CD1c-positive myeloid dendritic cell (primary cell): ENCODE results near the gene LTBP2.

ENCODE experiments used
- DNase-seq: peaks from one replicate; pipeline ENCODE4 v3.0.0-alpha.2; 2016; ENCODE audit errors: extremely low spot score

Gene LTBP2

DNA sequence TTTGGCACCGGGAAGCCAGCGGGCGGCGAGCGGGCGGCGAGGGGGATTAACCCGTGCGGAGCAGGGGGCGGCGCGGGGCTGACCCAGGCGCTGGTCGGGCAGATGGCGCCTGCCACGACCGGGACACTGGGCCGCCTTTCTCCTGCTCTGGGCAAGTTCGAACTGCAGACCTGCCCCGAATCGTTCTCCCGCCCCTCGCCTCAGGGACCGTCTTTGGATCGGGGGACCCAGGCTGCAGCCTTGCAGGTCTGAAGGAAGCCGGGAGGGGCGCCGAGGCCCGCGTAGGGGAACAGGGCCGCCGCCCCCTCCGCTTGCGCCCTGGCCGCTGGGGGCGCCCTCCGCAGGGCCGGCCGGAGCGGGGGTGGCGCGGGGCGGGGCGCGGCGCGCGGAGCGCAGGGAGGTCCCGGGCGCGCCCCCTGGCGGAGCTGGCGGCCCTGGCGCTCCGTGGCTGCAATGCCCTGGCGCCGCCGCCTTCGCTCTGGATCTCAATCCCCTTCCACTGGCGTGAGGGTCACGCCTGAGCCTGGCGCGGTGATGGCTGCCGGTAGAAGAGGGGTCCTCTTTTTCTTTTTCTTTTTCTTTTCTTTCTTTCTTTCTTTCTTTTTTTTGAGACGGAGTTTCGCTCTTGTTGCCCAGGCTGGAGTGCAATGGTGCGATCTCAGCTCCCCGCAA lies 449 bp upstream of the LTBP2 start:
- DNase-seq, result peak; percentile 93

DNA sequence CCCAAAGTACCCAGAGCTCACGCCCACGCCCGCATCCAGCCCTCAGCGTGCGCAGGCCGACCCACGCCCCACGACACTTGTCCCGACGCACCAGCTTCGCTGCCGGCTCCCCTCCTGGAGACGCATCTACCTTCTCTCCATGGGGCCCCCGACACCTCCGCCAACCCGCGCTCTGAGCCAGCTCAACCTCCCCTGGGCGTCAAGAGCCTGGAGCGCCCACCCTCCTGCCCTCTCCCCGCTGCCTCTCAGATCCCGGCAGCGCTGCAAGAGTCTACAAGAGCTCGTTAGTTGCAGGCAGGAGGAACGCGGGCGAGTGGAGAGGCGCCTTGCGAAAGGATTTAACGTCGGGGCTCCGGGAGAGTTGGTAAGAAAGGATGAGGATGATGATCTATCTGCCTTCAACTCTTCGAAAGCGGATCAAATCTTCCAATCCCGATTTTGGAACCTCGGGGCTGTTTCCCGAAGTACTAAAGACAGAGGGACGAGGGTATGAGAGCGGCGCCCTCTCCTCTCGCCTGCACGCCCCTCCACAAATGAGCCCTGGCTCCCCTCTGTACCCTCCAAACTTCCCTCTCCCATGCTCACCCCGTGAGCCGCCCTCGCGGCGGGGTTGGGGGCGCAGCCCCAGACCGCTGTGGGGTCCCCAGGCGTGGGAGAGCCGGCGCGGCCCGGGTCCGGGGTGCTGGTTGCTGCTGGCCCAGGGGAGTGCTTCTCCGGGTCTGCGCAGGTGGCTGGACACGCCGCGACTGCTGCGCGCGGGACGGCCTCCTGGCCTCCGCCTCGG lies 979 bp downstream of the LTBP2 start:
- DNase-seq, result no peak

DNA sequence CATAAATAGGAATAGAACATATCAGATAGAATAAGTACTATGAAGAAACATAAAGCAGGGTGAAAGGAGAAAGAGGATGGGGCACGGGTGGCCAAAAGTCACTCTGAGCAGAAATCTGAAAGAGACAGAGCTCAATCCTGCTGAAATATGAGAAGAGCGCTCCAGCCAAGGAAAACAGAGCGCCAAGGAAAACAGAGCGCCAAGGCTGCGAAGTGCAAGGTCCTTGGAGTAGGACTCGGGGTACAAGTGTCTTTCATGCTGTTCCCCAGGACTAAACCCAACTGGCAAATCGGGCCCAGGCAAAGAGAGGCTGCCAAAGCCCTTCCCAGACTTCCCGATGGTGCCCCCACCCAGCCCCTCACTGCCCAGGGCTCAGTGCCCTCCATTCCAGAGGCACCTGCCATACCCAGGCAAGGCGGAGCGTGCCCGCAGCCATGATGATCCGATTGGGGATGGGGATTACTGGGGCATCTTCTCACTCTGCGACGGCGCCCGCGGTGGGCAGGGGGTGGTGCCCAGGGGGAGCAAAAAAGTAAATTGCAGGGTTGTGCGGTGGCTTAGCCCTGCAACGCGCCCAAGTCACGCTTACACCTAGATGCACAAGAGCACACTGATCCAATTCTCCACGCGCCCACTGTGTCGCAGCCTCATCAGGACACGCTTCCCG lies 1.7 kb downstream of the LTBP2 start:
- no peak for DNase-seq

DNA sequence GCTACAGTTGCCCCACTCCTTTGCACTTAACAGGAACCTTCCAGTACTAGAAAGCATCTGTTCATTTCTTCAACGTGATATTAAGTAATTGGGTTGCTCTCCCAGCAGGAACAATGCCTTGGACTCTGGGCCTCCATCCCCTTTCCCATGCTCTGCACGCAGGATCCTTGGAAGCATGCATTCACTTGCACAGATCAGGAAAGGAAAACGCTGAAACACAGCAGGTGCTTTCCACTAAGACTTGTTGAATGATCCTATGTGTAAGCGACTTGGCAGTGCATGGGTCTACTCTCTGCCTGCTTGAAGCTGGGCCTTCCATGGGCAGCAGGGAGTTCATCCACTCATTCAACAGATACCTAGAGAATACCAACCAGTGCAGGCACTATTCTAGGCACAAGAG lies 2.3 kb downstream of the LTBP2 start:
- no peak for DNase-seq

DNA sequence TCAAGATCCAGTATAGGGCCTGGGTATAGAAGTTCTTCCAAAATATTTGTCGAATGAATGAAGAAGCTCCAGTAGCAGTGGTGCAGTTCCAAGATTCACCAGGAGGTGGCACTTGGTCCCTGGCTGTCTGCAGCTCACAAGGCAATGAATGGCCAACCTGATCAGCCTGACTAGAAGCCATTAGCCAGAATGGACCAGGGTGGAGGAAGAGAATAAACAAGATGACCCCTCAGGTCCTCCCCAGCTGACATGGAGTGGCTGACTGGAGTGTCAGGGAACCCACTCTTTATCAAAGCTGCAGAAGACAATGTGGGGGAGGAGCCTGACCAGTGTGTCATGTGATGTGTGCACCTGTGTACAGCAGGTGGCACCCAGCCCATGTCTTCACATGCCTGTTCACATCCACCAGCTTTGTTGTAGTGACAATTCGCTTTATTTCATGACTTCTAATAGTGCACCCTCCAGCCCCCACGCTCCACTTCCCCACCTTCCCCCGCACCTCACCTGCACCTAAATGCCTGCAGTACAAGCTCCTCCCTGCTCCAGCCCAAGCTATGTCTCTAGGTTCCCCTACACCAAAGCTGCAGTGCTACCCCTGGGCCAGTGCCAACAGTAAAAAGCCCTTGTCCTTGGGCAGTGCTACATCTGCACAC lies 3.0 kb downstream of the LTBP2 start:
- DNase-seq, result peak; percentile 87

DNA sequence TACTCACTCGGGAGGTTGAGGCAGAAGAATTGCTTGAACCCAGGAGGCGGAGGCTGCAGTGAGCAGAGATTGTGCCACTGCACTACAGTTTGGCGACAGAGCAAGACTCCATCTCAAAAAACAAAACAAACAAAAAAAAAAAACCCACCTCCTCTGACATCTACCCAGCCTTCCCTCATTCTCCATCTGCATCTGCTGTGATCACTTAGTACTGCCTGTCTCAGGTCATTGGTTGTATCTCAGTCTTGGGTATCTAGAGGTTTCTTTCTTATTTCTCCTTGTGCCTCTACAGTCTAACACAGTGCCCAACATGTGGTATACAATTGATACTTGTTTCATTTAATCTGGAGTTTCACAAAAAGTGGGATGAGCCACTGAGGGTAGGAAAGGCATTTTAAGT lies 5.3 kb downstream of the LTBP2 start:
- DNase-seq, result no peak

DNA sequence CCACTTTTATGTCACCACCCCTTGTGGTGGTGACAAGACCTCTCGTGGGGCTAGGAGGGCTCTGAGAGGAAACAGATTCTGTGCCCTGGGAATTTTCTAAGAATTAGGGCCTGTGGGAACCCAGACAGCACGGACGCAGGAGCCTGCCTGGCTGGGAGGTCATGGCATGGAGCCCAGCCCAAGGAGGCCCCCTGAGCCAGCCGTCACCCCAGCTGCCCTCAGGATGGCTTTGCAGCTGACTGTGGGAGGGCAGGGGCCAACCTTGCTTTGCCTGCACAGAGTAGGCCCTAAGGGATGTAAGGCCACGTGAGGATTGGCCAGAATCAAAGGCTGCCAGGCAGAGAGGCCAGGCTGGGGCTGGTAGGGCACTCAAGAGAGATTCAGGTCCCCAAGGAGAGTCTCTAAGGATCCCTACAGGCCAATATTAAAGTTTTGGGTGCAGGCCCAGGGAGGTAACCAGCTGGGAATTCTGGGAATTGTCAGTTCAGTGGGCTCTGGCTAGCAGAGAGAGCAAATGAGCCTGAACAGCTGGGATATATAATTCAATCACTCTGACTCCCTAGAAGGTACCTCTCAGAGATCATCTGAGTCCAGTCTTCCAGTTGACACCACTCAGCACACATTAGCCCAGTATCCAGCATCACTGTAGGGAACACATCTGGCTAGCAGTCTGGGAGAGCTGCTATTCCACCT lies 6.4 kb downstream of the LTBP2 start:
- no peak for DNase-seq

DNA sequence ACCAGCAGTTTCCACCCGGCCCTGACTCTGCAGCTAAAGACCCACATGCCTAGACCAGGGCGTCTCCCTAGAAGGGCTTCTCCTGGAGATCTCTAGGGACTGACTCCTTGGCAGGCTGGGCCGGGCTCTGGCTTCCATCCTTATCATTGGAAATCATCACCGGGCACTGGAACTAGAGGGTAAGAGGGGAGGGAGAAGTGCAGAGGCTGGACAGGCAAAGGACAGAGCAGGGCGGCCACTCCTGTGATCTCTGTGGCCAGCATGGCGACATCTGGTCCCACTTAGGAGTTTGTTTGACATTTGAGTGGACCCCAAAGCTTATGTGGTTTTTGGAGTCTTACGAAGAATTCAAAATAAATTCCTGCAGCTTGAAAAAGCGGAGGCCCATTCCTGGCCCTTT lies 7.1 kb downstream of the LTBP2 start:
- DNase-seq, result no peak

DNA sequence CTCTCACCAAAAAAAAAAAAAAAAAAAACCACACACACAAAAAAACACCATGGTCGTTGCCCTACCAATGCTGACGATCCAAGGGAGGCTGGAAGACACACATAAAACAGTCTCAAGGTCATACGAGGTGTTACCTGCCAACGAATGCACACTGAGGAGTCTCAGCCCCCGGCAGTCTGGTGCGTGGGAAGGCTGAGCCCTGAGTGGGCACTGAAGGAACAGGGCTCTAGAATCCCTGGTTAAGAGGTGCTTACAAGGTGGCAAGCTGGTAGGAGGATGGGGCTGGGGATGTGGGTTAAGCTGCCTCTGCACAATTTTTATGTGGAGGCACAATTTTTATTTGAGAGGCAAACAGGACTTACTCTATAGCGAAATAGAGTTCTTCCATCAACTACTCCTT lies 7.9 kb downstream of the LTBP2 start:
- DNase-seq, result no peak

DNA sequence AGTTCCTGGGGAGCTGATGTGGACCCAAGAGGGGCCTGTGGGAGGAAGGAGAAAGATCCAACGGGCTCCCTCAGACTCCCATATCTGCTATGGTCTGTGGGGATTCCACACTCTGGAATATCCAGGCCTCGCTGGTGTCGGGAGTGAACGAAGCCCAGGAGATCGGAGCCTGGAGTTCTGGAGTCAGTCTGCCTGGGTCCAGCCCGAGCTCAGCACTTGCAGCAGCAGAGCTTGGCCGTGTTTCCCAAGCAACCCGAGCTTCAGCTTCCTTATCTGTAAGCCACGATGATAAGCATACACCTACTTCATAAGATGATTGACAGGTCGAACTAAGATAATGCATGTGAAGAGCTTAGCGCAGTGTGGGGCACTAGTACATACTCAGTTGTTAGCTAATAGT lies 10.1 kb downstream of the LTBP2 start:
- DNase-seq, result no peak

DNA sequence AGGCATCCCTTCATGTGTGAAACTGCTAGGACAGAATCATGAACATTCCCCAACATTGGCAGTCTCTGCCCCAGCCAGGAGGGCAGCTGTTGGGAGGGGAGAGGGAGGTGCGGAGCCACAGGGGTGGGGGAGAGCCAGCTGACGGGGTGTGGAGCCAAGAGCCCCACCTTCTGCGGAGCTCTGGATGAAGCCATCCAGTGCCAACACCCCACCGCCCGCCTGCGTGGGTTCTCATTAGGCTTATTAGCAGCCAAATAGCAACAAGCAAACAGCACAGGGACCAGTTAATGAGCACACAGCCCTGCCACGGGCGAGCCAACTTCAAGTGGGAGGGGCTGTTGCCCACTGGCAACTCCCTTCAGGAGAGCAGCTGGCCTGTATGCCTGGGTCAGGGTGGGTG lies 12.1 kb downstream of the LTBP2 start:
- DNase-seq, result no peak

DNA sequence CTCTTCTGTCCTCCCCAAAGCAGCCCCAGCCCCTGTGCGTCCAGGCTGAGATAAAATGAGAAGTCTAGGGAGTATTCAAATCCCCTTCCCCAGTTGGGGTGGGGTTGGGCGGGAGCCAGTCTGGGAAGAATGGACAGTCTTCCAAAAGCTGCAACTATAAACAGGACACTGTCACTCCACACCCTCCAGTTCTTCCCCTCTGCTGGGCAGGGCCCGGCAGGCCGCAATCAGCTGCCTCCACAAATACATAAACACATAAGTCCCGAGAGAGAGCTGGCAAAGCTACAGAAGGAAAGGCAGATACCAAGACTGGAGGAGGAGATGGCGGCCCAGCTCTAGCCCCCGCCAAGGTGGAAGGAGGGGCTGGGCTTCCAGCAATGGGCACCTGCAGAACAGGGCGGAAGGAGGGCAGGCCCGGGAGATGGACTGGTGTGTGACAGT lies 12.7 kb downstream of the LTBP2 start:
- no peak for DNase-seq

DNA sequence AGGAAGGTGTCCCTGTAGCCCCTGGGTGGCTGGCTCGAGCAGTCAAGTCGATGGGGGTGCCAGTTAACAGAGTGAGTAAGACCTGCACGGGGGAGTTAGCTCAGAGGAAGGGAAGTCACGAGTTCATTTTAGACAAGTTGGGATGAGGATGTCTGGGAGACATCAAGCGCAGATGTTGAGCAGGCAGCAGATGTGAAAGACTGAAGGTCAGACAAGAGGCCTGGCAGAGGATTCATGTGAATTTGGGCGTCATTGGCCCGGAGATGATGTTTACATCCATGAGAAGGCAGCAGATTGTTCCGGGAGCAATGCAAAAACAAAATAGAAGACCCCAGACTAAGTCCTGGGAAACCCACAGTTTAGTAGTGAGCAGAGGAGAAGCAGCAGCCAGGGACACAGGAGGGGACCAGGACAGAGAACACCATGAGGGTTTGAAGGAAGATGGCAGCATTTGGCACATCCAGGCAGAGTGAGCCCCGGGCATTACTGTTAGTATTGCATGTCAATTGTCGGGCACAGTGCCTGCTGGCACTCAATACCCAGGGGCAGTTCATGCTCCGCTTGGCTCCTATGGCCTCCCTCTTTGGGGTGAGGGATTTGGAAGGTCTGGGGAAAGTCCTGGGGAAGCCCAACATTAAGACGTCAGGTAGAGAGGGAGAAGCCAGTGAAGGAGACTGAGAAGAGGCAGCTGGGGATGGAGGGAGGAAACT lies 15.1 kb downstream of the LTBP2 start:
- no peak for DNase-seq

DNA sequence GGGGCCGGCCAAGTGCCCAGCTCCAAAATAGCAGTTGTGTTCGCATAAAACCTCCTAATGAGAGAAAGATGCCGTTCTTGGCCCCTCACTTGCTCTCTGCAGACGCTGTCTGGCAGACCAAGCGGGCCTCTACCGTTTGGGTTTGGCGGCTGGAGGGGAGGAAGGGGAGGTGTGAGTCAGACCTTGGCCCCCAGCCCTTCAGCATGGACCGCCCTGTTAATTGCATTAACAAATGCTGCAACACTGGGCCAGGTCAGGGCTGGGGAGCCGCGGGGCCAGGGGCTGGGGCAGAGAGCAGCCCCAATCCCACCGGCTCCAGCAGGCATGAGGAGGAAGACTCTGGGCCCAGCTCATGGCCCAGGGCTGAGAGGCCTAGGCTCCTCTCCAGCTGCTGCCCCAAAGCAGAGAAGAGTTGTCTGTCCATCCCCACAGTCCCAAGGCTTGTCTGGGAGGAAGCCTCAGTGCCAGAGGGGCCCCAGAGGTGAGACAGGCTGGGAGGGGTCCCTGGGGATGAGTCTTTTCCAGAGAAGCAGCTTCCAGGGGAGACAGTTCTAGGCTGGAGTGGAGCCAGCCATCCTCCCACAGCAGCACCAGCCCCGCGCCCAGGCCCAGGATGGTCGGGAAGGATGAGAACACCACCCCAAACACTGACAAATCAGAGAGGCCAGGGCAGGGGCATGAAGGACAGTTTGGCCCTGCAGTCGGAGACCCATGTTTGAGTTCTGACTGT lies 16.9 kb downstream of the LTBP2 start:
- no peak for DNase-seq

DNA sequence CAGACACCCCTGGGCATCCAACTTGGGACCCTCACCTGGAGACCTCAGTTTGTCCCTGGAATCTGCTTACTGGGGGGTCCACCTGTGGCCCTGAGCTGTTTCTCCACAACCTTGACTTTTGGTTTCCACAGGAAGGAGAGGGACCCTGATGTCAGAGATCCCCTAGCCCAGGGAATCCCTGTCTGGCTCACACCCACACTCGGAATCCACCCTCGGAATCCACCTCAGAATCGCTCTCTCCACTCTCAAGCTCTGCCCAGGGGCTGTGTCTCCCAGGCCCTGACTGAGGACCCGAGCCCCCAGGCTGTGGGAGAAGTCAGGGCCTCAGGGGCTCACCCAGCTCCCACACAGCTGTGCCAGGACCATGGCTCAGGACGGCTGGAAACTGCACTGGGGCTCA lies 17.4 kb downstream of the LTBP2 start:
- no peak for DNase-seq

DNA sequence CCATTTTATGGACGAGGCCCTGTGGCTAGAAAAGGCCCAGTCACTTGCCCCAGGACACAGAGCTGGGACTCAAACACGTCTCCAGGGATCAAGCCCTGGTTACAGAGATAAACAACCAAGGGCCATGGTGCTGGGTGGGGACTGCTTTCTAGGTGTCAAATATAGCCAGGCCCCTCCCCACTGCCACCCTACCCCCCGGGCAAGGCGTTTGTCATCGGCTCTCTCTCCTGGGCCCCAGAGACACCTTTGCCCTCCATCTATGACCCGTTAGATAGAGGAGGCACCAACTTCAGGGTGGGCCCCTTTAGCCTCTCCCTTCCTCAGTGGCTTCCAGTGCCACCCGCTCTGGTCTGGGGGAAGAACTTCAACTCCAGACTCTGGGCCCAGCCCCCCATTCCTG lies 18.0 kb downstream of the LTBP2 start:
- no peak for DNase-seq

DNA sequence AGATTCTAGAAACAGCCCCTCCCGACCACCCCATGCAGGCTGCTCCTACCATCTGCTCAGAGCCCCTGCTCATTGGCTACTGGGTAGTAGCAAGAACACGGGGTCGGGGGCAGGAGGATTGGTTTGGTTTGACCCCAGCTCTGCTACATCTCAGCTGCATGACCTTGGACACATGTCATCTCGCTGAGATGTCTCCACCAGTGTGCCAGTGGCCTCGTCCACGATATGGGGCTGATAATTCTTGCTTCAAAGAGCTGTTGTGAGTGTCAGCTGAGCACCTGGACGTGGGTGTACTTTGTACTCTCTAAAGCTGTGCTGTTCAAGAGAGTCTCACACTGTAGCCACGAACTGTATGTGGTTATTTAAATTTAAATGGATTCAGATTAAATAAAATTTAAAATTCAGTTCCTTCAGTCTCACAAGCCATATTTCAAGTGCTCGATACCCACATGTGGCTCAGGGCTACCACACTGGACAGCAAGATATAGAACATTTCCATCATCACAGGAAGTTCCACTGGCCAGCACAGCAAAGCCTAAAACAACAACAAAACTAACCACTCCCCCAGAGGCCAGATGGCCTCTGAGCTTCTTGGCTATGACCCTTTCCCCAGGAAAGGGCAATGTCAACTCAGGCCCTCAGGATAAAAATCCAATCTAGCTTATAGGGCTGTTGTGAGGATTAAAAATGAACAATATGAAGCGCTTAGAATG lies 18.6 kb downstream of the LTBP2 start:
- no peak for DNase-seq

DNA sequence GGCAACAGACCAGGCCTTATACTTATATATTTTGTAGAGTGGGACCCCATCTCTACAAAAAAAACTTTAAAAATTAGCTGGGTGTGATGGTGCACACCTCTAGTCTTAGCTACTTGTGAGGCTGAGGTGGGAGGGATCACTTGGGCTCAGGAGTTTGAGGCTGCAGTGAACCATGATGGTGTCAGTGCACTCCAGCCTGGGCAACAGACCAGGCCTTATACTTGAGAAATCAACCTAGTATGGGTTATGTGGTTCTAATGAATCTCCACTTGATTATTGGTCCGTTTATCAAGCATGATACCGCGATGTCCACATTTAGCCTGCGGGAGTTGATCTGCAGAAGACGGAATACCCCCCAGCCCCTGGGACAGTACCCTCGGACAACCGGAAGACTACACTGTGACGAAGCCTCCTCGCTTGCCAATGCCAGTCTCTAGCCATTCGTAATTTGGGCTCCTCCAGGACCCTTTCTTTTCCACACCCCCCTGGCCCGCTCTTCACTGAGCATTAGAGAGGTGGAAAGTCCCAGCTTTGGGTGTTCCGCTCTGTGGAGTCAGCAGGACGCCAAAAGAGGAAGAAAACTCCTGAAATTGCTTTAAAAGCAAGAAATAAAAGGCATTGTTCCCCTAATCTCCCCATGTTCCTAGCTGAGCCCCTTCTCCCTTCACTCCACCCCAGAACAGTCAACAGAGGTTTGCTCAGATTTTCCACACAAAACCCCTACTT lies 19.4 kb downstream of the LTBP2 start:
- peak; percentile 83 for DNase-seq

DNA sequence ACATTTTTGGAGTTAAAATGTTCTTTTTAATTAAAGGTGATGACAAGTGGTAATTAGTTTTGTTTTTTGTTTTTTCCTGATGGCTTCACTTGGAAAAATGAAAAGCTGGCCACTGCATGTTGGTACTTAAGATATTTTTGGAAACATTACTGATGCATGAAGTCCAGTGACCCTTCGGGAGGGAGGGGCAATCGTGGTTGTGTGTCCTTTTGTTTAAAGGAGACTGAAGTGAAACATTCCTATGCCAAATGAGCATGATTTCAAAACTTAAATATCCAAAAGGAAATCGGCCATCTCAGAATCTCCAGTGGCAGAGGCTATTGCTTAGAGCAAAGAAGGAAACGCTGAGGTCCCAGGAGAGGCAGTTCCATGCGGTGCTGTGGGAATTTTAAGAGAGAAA lies 20.1 kb downstream of the LTBP2 start:
- DNase-seq, result no peak
